Esophagus muscularis mucosa (tissue), 4 donors: Measurements from ENCODE around the gene CYP2C8. TPM values are rescaled to one million over a fixed set of nuclear protein-coding genes. Genes with fewer than 3 reads are reported as not detected.

Experiments
- DNase-seq: peaks from one replicate; pipeline ENCODE4 v3.0.0-alpha.2; 2017; ENCODE audit errors: extremely low spot score
- H3K27ac ChIP-seq, 4 donors: fragments of 200-600 bp; sonication (generic); replicated peaks in 1 of 4; 1 replicate in 3 of 4; 2 replicates in 1 of 4; pipeline ENCODE4 v1.5.1; 2016 to 2019; ENCODE audit warnings: mild to moderate bottlenecking in 1 of 4
- H3K27me3 ChIP-seq, 4 donors: fragments of 200-600 bp; sonication (generic); one replicate each; pipeline versions ENCODE4 v1.5.1 to v1.6.0; 2016 to 2019
- H3K36me3 ChIP-seq, 4 donors: fragments of 200-600 bp; sonication (generic); one replicate each; pipeline ENCODE4 v1.5.1; 2016 to 2019
- H3K4me1 ChIP-seq, 4 donors: fragments of 200-600 bp; sonication (generic); one replicate each; pipeline ENCODE4 v1.5.1; 2016 to 2019
- H3K4me3 ChIP-seq, 4 donors: fragments of 200-600 bp; sonication (generic); 1 replicate in 2 of 4; 2 replicates in 2 of 4; pipeline ENCODE4 v1.5.1; 2016 to 2019; ENCODE audit warnings: mild to moderate bottlenecking in 4 of 4, moderate library complexity in 1 of 4
- H3K9me3 ChIP-seq, 4 donors: fragments of 200-600 bp; sonication (generic); 1 replicate in 3 of 4; 2 replicates in 1 of 4; pipeline ENCODE4 v1.5.1; 2016 to 2019
- EP300 ChIP-seq: sonication (generic); formaldehyde crosslinking; IDR thresholded peaks from one replicate; pipeline ENCODE4 v1.6.1; 2017; ENCODE audit warnings: antibody characterized with exemption
- POLR2A ChIP-seq: fragments of 450-650 bp; IDR thresholded peaks from one replicate; pipeline ENCODE4 v1.6.1; 2017; ENCODE audit warnings: antibody characterized with exemption, moderate library complexity, mild to moderate bottlenecking, low read depth
- POLR2AphosphoS5 ChIP-seq, 2 donors: sonication (generic); formaldehyde crosslinking; IDR thresholded peaks; one replicate each; pipeline ENCODE4 v1.6.1; 2017; ENCODE audit warnings: antibody characterized with exemption in 2 of 2
- intact Hi-C: fragments of 100-400 bp; cut with DNase I; formaldehyde crosslinking; loops from one replicate; pipeline ENCODE4 v1.15.1; 2023
- small RNA-seq, 3 donors: library from RNA; depleted of rRNA; stranded (forward); fragments of <200 nt; gene quantifications; one replicate each; pipeline ENCODE3, GENCODE V24; 2016
- total RNA-seq, 4 donors: library from RNA; depleted of rRNA; stranded (reverse); fragments of >200 nt; gene quantifications; one replicate each; pipeline versions ENCODE4 v1.1.0 to v1.2.1, GENCODE V29; 2016
- TF ChIP-seq, protein P1 (sequence below), 3 experiments: fragments of 200-600 bp in 2 of 3; fragments of 450-650 bp in 1 of 3; sonication (generic) in 2 of 3; IDR thresholded peaks; one replicate each; pipeline ENCODE4 v1.5.1; 2017 to 2019; ENCODE audit warnings: antibody characterized with exemption in 3 of 3, mild to moderate bottlenecking in 2 of 3, moderate library complexity in 1 of 3

Gene CYP2C8
- total RNA-seq, 4 donors from 2014 or later: not detected

DNA sequence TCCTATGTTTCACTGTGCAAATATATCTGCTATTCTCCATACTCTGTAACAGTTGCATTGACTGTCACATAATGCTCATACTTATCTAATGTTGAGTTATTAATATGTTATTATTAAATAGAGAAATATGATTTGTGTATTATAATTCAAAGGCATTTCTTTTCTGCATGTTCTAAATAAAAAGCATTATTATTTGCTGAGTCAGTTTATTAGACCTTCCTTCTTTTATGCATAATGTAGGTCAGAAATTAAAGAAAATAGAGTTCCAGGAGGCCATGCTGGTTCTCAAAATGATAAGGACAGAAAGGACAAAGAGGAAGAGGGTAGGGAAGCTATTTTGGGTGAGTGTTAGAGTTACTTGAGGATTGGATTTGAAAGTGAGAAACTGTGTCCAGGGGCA, 80.1 kb downstream of the CYP2C8 start:
- intact Hi-C loops: no loop called here
- no peaks in the 10 kb centered on the region for H3K4me1 ChIP-seq
- no peak overlapping the region for H3K4me3 ChIP-seq
- no peaks in the 10 kb centered on the region for H3K27me3 ChIP-seq
- H3K9me3 ChIP-seq: peaks cover 0 to 27% (median 15%) of the 10 kb centered on the region in 4 donors
- no peak for DNase-seq
- H3K27ac ChIP-seq: no peak overlapping the region
- H3K36me3 ChIP-seq: no peaks in the 10 kb centered on the region
- TF ChIP-seq POLR2A: no peak
- TF ChIP-seq EP300: no peak
- TF ChIP-seq POLR2AphosphoS5 (IDR thresholded peaks at IDR 0.05): no peak
- TF ChIP-seq, protein P1, sequence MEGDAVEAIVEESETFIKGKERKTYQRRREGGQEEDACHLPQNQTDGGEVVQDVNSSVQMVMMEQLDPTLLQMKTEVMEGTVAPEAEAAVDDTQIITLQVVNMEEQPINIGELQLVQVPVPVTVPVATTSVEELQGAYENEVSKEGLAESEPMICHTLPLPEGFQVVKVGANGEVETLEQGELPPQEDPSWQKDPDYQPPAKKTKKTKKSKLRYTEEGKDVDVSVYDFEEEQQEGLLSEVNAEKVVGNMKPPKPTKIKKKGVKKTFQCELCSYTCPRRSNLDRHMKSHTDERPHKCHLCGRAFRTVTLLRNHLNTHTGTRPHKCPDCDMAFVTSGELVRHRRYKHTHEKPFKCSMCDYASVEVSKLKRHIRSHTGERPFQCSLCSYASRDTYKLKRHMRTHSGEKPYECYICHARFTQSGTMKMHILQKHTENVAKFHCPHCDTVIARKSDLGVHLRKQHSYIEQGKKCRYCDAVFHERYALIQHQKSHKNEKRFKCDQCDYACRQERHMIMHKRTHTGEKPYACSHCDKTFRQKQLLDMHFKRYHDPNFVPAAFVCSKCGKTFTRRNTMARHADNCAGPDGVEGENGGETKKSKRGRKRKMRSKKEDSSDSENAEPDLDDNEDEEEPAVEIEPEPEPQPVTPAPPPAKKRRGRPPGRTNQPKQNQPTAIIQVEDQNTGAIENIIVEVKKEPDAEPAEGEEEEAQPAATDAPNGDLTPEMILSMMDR (IDR thresholded peaks at IDR 0.05): no peak

Small RNAs within 50 kb of the gene (small RNA-seq; reads per million reads assigned to genes)
- gene CYP2C60P: 0 reads per million in 3 donors

Other genes starting within 250 kb of the CYP2C8 start
- gene CYP2C9, start 130.8 kb downstream of the CYP2C8 start, total RNA-seq: not detected
- not detected for gene ACSM6, start 124.7 kb upstream of the CYP2C8 start, total RNA-seq
- gene PDLIM1, start 221.5 kb upstream of the CYP2C8 start, total RNA-seq: 10 to 100 TPM; 40.7 to 86.8 (median 83.4) TPM